HUDEP-2 (cell line): ENCODE results near the gene ELAVL1.

Experiments
- DNase-seq, 76 experiments: peaks; one replicate each; lab custom pipeline; 2025; ENCODE audit not compliant: unreplicated experiment in 76 of 76; lab: John Stamatoyannopoulos, UW

The ELAVL1 gene

GRCh38 chr19:7943444-7944176 lies 61.8 kb downstream of the ELAVL1 start, which contains the start of gene TIMM44:
TSS of gene TIMM44 (minus strand) at chr19:7943666. CDS start at chr19:7943651, 15 bp downstream.
- peak; percentile 80 to 100 (median 100) for DNase-seq

GRCh38 chr19:7942981-7943443 lies 62.4 kb downstream of the ELAVL1 start:
- DNase-seq = peak in 1 of 76 experiments; percentile 53

DNA sequence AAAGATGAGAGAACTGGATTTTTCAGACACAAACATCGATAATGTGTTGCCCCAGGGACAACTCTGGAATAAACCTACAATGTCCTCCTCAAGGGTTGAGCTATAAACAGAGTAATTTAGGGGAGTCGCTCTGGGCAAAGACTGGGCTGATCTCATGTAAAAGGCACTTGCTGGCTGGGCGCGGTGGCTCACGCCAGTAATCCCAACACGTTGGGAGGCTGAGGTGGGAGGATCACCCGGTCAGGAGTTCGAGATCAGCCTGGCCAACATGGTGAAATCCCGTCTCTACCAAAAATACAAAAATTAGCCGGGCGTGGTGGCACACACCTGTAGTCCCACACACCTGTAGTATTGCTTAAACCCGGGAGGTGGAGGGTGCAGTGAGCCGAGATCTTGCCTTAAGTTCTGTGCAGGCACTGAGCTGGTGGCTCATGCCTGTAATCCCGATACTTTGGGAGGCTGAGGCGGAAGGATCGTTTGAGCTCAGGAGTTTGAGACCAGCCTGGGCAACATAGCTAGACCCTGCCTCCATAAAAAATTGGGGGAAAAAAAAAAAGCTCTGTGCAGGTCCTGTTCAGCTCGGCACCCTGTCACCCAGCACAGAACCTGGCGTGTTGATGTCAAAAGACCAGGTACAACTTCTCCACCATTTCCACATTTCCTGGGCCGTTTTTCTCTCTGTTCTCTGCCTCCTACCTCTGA lies 63.4 kb downstream of the ELAVL1 start:
- no peak for DNase-seq

DNA sequence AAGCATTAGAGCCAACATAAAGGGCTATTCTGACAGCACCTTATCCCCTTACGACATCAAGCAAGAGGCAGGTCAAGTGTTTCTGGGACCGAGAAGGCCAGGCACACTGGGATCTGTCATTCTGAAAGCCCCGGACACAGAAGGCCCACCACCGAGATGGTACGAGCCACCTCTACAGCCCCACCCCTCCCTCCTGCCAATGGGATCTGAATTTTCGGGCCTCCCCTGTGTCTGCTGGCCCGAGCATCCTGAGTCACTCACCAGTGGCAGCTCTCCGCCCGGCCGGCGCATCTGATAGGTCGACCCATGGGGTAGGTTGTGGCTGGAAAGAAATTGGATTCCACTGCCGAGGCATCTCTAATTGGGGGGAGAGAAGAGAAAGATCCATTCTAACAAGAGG lies 64.6 kb downstream of the ELAVL1 start:
- no peak for DNase-seq

- DNase-seq = no peak
Observed at GRCh38 chr19:7934766-7935165, 70.7 kb downstream of the ELAVL1 start.

- no peak for DNase-seq
Observed at GRCh38 chr19:7933828-7934725, 71.4 kb downstream of the ELAVL1 start.

DNA sequence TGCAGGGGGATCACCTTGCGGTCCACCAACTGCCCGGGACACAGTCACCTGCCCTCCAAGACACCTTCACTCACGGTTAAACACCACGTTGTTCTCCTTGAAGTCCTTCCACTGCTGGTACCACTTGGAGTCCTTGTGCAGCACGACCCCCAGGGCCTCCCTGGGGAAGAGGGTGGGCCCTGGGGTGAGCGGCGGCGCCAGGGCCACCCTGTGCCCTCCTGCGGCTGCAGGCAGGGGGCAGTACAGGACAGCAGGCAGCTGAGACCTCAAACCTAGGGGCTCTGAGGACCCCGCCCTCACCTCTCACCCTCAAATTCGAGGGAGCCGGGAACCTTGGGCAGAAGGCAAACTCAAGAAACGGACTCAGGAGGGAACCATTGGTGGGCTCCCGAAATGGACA lies 72.0 kb downstream of the ELAVL1 start:
- no peak for DNase-seq

- DNase-seq = no peak
Observed at GRCh38 chr19:7932930-7933300, 72.5 kb downstream of the ELAVL1 start.

DNA sequence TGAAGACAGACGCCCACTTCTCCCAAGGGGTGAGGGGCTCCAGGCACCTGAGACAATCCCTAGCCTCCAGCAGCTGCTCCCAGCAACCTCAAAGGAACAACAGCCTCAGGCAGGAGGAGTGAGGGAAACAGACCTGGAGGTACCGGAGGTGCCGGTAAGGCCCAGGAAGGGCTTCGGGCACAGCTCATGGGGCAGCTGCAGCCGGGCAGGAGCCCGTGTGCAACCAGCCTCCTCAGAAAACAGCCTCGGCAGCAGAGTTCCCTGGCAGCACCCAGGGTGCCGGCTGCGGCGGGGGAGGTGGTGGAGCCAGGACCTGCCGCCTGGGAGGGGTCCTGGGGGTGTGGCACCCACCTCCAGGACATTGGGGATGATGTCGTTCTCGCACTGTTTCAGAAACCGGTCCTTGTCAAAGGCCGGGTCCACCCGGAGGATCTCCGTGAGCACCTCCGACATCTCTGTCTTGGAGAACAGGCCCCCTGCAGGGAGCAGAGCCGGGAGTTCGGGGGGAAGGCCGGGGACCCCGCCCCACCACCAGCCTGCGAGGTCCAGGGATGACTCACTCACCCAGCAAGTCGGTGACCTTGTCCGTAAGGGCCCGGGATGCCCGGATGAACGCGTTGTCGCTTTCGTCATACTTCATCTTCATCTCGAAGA lies 73.0 kb downstream of the ELAVL1 start:
- no peak for DNase-seq

DNA sequence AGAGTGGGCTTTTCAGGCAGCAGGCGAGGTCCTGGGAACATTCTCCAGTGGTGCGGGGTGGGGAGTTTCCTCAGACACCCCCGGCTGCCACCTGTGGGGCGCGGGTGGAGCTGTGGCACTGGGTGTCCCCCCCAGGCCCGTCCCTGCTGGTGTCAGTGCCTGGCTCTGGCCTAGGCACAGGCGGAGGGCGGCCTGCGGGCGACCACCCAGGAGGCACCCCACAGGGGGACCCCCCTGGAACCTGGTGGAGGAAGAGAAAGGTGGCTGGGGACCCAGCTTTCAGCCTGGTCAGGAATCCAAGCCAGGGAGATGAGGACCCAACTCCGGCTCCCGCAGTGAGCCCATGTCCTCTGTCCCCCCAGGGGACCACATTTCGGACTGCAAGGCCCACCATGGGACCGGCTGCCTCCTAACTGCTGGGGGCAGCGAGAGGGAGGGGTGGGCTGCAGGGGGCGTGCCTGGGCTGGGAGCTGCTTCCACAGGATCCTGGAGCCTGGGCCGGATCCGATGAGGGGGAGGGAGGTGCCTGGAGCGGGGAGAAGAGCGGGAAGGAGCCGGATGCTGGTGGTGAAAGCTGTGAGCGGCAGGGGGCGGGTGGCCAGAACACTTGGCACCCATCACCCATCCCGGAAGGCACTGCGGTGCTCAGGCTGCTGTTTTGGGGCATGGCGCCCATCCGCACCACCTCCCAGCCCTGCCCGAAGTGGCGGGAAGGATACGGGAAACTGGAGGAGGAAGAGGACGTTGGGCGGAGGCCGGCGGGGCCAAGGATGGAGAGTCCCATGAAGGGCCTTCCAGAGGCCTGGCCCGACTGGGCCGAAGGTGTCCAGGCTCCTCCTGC lies 74.0 kb downstream of the ELAVL1 start:
- no peak for DNase-seq

- no peak for DNase-seq
Observed at GRCh38 chr19:7930765-7931164, 74.7 kb downstream of the ELAVL1 start.

DNA sequence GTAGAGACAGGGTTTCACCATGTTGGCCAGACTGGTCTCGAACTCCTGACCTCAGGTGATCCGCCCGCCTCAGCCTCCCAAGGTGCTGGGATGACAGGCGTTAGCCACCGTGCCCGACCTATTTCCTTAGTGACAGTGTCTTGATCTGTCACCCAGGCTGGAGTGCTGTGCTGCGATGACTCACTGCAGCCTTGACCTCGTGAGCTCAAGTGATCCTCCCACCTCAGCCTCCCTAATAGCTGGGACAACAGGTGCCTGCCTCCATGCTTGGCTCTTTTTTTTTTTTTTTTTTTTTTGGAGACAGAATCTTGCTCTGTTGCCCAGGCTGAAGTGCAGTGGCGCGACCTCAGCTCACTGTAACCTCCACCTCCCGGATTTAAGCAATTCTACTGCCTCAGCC lies 75.4 kb downstream of the ELAVL1 start:
- DNase-seq = peak in 4 of 76 experiments; percentile 14 to 52 (median 32)

DNA sequence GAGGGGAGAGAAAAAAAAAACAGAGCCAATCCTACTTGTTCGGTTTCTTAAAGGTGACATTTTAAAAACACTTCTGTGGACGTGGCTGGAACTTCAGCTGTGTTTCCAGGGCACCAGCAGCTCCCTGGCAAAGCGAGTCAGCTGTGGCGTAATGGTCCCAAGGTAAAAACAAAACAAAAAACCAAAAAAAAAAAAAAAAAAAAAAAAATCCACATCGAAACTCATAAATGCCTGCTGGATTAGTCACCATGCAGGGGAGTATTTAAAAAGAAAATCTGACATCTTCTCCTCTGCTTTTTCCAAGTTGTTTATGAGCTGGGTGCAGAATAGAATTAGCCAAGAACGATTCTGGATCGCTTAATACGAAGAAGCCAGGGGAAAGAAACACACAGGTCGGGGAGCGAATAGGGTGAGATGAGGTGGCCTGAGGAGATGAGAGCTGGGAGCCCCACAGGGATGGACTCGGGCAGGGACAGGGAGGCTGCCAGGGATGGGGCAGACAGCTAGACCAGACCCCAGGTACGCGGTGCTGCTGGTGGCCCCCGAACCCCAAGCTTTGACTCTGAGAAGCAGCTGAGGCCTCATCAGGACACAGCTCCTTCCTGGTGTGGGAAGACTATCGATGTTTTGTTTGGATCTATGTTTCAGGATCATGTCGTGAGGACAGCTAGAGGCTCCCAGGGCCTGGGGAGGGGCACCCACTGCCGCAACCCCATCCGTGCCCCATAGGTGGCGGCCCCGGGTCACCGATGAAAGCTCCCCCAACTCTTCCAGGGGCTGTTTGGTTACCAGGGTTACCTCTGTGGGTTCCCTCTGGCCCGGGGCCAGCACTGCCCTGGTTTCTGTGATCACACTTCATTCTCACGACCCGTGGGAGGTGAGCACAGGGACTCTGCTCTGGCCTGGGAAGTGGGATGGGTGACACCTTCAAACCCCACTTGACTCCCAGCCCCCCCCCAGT lies 76.4 kb downstream of the ELAVL1 start:
- peak in 47 of 76 experiments; percentile 16 to 78 (median 46) for DNase-seq

DNA sequence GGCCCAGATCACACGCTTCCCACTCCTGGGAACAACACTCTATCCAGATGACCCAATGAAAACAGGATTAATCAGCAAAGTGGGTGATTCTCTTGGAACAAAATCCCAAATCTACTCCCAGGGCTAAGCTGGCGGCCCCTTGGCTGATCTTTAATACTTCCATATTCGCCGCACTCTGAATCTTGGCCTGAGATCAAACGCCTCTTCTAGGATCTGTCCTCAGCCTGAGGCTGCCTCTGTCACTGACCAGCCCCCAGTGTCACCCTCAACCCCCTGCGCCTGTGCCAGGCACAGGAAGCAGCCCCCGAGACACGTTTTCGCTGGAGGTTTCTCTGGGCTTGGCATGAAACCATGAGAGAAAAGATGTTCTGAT lies 77.1 kb downstream of the ELAVL1 start:
- DNase-seq = no peak

- DNase-seq = no peak
Observed at GRCh38 chr19:7927605-7928333, 77.7 kb downstream of the ELAVL1 start.

DNA sequence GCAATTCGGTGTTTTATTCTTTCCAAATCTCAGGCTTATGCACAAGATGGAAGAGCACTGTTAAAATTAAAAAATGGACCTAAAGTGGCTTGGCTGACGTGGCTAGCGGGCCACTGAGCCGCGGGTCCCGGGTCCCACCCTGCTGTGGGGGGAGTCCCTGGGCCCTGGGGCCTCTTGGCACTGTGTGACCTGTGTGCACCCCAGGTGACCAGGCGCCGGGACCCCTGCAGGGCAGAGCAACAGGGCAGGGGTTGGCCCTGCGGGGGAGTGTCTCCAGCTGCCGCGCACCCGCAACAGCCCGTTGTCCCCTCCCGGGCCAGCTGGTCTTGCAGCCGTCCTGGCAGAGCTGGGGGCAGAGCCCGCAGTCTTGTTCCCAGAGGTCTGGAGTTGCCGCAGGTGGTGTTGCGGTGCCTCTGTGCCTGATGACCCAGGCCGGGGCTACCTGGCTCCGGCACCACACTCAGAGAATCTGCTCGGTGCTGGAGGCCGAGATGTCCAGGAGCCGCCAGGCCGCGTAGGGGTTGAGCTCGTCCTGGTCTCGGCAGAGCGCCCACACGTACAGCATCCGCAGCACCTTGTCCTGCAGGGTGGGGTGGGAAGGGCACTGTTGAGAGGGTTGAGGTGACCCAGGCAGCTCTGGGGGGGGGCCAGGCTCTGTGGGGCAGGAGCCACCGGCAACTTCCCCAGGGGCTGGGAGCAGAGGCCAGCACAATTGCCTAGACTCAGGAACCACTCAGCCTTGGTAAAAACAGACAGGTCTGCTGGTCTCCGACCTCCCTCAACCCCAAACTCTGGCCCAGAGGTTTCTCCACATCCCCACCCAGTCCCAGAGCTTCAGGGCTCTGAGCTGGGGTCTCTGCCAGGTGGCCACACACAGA lies 78.5 kb downstream of the ELAVL1 start:
- DNase-seq = peak in 1 of 76 experiments; percentile 17
